GM18508 (cell line): Measurements from ENCODE around the gene ZFPM1.

Experiments
- ATAC-seq: cut with Tn5 transposase; IDR thresholded peaks from one replicate; pipeline ENCODE4 v1.9.1; 2021; ENCODE audit warnings: moderate number of reproducible peaks; ENCODE audit not compliant: insufficient read depth, unreplicated experiment

ZFPM1 gene

DNA sequence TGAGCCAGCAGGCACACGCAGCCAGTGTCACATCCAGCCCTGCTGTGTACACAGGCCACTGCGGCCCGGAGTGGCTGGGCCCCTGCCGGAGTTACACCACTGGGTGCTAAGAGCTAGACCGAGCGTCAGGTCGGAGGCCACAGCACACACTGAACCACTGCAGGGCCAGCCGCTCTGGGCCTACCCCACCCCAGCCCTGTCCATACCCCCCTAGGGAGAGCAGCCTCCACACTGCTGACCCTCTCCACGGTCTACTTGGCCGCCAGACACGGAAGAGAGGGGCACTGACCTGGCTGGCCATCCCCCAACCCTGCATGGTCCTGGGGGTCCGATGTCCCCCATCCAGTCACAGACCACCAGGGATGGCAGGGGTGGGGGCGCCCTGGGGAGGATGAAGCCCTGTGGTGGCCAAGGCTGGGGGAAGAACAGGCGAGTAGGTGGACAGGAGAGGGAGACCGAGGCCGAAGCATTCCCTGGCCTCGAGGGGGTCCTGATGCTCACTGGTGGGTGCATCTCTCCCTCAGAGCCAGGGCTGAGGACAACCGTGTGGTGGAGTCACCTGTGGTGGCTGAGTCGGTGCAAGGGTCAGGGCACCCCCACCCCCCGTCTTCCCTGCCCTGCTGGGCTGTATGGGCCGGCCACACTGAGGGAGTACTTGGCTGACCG is 82.2 kb downstream of the ZFPM1 start:
- ATAC-seq = no peak

DNA sequence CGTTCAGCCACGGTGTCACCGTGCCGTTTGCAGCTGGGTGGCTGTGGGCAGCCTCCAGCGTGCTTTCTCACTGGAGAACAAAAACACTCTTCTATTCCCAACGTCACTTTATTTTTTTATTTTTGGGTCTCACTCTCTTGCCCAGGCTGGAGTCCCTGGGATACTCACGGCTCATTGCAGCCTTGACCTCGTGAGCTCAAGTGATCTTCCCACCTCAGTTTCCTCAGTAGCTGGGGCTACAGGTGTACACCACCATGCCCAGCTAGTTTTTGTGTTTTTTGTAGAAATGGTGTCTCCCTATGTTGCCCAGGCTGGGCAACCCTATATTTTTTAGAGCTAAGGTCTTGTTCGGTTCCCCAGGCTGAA is 82.8 kb downstream of the ZFPM1 start:
- ATAC-seq = no peak

DNA sequence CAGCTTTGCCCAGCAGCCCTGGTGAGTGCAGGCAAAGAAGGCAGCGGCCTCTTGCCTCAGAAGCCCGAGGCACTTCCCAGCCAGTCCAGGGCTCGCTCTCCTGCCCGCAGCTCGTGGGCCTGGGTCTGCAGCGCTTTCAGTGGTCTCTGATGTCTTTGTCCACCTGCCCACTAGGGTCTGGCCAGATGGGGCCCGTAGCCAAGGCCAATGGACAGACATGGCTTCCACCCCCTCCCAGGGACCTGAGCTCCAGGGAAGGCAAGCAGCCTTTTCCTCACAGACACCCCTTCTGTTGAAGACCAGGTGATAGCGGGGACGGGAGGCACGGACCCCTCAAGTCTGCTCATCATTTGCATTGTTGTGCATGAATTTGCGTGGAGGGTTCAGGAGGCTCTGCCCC is 83.4 kb downstream of the ZFPM1 start:
- no peak for ATAC-seq

DNA sequence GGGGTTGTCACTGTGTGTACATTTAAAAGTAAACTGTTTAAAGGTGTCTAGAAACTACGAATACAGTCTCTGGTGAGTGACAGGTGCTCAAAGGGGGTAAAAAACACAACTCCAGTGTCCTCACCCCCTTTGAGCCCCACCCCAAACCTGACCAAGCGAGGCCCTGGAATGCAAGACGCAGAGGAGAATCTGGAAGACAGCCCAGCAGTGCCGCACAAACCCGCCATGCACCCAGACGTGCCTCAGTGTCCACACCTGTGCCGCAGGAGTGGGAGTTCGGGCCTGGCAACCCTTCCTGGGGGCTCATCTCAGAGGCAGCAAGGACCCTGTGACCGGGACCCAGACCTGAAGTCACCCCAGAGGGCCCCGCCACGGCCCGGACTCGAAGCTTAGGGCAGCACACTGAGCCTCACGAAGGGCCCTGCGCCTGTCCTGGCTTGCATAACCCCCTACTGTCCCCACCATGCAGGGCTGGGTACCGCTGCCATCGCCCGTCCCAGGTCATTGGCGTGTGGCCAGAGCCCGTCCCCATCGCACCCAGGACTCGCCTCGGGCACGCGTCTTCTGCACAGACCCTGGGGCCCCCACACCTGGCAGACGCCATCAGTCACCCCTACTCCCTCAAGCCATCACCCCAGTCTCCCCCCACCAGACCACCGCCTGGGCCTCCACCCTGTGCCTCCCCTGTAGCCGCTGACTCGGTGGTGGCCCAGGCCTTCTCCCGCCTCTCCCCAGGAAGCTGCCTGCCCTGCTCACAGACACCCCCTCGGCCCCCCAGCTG is 84.1 kb downstream of the ZFPM1 start:
- no peak for ATAC-seq

DNA sequence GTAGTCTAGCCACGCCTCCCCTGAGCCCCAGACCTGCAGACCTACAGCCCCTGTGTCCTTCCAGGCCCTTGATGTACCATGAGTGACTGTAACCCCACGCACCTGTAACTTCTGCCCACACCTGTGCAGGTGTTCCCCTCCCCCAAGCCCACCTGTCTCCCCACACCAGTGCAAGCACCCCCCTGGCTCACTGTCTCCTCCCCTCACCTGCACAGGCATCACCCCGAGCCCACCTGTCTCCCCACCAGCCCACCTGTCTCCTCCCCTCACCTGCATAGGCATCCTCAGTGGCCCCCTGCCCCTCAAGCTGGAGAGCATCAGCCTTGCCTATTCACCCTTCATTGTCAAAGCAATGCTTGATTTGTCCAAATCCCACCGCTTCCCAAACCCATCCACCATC is 84.8 kb downstream of the ZFPM1 start:
- ATAC-seq = no peak

DNA sequence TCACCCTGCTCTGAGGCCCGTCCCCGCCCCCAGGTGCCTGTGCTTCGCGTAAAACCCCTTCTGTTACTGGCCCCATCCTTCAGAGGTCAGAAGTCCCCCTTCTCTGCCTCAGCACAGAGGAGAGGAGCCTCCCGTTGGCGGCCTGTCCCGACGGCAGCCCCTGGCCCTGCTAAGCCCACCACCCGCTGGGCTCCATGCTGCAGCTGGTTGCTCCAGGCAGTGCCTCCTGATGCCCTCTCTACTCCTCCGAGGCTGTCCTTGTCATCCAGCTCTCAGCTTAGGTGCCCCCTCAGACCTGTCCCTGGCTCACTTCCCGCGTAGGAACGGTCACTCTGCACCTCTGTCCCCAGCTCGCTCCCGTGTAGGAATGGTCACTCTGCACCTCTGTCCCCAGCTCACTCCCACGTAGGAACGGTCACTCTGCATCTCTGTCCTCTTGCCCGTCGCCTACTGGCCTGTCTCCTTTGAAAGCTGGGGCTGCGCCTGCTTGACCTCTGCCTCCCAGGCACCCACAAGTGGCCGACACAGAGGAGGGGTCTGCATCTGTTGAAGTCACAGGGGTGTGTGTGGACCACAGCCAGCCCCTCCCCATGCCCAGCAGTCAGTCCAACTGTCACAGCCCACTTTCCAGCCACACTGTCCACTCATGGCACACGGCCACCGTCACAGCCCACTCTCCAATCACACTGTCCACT is 85.4 kb downstream of the ZFPM1 start:
- no peak for ATAC-seq

DNA sequence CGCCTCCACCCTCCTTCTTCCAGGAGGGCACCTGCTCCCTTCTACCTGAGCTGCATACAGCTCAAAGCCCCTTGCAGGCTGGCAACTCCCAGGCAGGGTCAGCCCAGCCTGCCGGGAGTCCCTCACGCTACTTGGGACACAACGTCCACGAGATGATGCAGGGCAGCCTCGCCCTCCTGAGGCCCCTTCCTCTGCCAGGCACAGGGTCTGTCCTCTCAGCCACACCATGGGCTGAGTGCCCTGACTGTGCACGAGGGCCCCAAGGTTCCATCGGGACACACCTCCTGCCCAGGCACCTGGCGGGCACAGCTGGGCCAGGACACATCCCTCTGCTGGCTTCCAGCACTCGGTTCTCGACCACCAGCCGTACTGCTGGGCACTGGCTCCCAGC is 86.2 kb downstream of the ZFPM1 start:
- ATAC-seq = no peak

DNA sequence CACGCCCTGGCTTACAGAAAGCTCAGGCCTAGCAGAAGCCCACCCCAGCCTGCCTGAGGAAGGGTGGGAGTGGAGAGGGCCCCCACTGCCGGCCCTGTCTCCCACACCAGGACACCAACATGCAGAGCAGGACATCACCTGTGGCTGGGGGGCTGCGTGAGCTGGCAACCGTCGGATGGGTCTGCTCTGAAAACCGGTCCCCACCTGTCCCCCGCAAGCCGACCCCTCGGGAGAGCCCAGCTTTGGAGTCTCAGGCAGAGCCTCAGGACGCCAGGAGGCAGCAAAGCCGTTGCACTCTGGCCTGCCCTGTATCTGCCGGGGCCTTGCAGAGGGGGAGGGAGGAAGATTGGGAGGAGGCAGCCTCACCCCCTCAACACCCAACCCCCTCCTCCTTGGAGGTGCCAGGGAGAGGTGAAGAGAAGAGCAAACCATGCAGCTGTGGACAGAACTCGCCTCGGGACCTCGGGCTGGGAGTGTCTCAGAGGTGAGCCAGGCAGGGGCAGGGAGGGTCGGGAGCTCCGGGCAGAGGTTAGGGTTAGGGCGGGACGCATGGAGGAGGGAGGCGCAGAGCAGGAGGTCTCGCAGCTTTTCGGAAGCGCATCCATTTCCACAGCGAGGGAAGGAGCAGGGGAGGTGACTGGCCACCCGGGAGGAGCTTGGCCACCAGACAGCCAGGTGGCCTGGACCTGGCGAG is 86.7 kb downstream of the ZFPM1 start:
- no peak for ATAC-seq

DNA sequence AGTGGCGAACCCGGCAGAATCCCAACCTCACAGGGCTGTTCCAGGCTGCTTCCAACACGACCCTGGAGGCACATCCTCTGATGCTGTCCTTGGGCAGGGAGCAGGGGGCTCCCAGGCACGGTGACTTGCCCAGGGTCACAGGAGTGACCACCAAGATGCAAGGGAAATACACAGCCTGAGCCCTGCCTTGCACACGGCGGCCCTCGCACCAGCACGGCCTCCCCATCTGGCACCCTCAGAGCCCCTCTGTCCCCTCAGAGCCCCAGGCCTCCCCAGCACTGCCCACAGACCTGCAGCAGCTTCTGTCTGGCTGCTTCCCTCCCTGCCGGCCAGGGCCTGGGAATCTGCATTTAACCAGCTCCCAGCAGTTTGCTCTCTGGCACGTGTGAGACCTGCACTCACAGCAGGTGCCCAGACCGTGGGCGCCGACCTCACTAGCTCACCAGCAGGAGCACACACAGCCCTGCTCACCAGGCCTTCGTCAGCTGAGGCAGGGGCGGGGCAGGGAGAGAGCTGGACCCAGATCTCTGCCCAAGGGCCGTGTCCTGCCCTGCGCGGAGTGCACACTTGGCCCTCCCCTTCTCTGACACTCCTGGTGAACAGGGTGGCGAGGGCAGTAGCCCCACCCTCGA is 87.4 kb downstream of the ZFPM1 start:
- no peak for ATAC-seq

DNA sequence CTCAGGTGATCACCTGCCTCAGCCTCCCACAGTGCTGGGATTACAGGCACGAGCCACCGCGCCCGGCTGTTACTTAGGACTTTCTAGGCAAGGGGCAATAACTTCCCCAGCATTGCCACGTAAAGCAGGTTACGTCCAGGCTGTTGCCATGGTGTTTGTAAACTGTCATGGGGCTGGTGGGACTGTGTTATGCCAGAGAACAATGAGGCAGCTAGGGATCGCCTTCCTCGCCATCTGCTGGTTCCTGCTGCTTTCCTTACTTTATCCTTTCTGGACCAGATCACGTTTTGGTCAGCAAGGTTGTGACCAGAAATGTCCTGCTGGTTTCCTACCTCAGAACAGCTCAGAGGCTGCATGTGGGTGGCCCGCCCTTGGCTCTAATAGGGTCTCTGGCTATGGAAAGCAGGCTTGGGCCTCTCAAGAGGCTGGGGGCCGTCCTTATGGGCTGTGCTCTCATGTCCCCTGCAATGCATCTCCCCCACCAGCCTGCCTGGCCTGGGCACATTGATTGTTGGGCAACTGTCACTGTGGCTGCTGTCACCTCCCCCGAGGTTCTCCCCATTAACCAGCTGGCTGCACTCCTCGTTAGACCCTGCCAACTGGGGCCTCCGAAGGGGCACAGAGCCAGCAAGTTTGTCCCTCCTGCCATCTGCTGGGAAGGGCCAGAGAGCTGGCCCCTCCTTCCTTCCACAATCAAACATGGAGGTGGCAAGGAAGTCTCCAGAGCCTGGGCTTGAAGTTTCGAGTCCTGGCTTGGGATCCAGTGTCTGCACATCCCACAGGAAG is 88.9 kb downstream of the ZFPM1 start:
- no peak for ATAC-seq

DNA sequence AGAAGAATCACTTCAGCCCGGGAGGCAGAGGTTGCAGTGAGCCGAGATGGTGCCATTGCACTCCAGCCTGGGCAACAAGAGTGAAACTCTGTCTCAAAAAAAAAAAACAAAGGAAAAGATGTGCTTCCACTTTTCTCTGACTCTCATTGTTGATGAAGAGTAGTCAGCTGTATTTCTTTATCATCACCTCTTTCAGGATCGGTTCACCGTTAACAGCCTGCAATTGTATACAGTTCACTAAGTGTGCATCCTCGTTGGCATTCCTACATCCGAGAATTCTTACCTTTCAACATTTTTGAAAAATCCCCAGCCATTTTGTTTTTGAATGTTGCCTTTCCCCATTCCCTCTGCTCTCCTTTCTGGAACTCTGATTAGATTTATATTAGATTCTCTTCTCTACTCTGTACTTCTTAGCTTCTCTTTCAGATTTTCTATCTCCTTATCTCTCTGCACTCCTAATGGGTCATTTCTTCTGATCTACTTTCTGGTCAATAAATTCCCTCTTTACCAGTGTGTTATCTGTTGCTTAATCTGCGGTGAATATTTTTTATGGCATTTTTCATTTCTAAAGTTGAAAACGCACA is 90.2 kb downstream of the ZFPM1 start:
- no peak for ATAC-seq

DNA sequence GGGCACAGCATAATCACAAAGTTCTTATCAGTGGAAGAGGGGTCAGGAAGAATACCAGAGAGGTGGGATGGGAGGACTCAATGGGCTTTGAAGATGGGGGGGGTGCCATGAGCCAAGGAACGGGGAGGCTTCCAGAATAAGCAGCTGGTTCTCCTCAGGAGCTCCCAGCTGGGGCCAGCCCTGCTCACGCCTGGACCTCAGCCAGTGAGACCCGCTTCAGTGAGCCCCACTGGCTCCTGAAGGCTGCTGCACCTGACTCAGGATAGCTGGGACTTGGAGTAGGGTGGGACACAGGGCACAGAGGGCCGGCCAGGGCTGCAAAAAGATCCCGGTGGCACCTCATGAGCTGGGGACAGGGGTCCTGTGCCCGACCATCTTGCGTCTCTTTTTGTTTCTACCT is 92.7 kb downstream of the ZFPM1 start:
- ATAC-seq = no peak

DNA sequence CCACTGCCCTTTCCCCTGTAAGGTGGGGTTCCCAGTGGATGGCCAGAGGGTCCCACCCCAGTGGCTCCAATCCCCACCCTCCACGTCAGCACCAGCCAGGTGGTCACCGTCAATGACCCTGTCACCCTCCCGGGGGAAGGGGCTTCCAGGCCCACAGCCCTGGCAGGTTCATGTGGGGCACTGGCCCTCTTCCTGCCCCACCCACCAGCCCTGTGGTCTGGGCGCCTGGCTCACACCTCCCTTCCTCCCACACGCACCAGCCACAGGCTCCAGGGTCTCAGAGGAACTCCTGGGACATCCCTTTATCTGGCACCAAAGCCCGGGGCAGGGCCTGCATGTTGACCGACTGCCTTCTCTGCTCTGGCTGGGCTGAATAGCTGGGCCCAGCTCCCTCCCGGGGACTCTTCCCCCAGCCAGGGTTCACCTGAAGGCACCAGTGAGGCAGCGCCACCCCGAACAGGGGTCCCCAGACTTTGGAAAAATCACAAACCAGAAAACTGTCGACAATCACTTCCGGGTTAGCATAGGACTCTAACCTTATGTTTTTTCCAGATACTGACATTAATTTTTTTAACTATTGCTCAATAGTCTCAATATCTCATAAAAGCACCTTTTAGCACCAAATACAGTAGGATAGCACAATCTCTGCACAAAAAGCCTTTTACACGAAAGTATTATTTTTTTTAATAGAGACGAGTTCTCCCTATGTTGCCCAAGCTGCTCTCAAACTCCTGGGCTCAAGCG is 95.2 kb downstream of the ZFPM1 start:
- ATAC-seq = no peak

DNA sequence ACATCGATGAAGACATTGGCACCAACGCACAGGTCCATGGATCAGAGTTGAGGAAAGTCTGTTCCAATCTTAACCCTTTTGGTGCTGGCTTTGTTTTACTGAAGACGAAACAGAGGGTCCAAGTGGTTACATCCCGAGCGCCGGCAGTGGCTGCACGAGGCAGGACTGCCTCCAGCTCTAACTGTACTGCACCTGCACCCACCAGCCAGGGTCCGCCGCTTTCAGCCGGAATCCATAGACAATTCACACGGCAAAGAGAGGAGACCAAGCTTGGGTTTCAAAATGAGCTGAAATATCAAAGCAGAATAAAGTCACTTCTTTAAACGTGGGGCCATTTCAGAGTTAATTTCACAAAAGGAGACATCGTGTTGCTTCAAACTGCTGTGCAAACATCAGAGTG is 95.9 kb downstream of the ZFPM1 start:
- no peak for ATAC-seq

DNA sequence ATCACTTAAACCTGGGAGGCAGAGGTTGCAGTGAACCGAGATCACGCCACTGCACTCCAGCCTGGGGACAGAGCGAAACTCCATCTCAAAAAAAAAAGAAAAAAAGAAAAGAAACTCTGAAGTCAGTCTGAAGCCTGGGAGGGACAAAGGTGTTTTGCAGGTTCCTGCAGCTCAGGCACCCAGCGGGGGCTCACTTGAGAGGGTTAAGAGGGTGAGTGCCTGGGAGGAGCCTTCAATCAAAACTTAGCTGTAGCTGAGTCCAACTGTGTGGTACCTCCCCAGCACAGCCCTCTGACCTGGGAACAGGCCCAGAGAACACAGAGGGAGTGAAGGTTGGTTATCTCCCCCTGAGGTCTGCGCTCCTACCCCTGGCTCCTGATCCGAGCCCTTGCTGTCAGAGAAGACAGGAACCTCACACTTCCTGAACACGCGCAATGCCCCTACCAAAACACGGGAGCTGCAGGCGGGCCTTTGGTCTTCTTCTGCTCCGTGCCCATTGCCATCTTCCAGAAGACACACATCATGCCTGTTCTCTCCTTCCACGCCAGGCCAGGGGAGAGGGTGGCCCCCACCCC is 96.7 kb downstream of the ZFPM1 start:
- no peak for ATAC-seq

DNA sequence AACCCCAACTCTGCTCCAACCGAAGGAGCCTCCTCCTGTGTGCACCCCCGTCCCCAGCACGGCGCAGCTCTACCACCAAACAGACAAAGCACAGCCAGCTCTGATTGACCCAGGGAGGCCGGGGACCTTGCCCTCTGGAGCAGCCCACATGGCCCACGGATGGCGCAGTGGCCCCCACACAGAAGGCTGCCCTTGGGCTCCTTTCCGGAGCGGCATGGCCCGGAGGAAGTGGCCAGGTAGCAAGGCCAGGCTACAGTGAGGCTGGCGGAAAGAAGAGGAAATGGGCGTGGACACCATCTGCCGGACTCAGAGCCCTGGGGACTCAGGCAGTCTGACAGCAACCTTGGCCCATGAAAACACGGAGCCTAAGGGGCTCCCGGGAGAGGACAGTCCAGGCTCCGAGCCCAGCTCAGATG is 97.2 kb downstream of the ZFPM1 start:
- no peak for ATAC-seq

DNA sequence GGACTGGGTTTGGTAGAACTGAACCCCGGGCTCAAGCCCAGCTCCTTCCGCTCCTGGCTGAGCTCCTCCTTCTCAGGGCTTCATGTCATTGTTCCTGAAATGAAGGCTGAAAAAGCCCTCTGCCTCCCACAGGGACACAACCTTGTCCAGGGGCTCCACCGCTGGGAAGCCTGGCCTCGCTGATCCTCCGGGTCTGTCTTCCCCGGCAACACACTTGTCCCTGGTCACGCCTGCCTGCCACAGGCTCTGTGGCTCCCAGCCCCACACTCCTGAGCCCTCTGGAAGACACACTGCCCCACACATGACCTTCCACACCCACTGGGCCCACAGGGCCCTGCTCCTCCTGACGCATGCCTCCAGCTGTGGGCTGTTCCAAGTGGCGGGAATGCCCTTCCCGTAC is 99.1 kb downstream of the ZFPM1 start:
- ATAC-seq = no peak

DNA sequence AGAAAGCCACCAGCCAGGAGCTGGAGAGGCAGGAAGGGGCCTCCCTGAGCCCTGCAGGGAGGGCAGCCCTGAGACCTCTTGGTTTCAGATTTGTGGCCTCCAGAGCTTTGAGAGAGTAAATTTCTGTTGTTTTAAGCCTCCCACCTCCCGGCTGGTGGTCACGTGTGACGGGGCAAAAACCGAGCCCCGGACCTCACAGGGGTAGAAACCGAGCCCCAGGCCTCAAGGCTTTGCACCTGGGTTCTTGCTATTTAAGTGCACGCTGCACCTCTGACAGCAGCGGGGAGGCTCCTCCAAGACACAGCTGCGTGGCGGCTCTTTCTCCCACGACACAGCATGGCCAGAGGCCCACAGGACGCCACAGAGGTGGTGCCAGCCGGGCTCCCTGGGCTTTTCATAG is 99.7 kb downstream of the ZFPM1 start:
- ATAC-seq = no peak
